K562 treated with DMSO at 1 percent for 12 hours (cell line): Measurements from ENCODE around the gene FAM72B. TPM values are rescaled to one million over a fixed set of nuclear protein-coding genes. Genes with fewer than 3 reads are reported as not detected.

Source experiments
- total RNA-seq: library from RNA; unstranded; fragments of 300-600 nt; gene quantifications from 2 replicates; pipeline ENCODE4 v1.2.3, GENCODE V29; 2022; ENCODE audit not compliant: insufficient read depth

The FAM72B gene
- total RNA-seq = 6.7 and 13.2 TPM in 2 replicates

GRCh38 chr1:121184290-121185127 lies at the start of gene FAM72B, which contains the start of gene SRGAP2C:
Gene FAM72B (minus strand): TSS chr1:121184340. CDS start chr1:121183489, 851 bp downstream.
Gene SRGAP2C (plus strand): TSS chr1:121184975. CDS start chr1:121187447, 2,472 bp downstream.

Other genes with a start within 250 kb of the FAM72B start
- 4.0 and 13.3 TPM in 2 replicates for gene SRGAP2C, start 635 bp upstream of the FAM72B start, total RNA-seq